ENCODE data around the gene GRB7. TPM values are rescaled to one million over a fixed set of nuclear protein-coding genes. Genes with fewer than 3 reads are reported as not detected.
"Not testable (repeated sequence)": the region's sequence is repeated elsewhere in the genome, so short reads cannot be mapped to it uniquely, and the experiment has no call there.

The GRB7 gene
- total and polyA plus RNA-seq, 10 donors = 0.04 to 1.9 (median 0.51) TPM; not detected in 1

GRCh38 chr17:39709998-39710964 is 27.5 kb upstream of the GRB7 start:
- Histone ChIP-seq H3K27ac (no peak overlapping the region), H3K9me3 (no peaks in the 10 kb centered on the region), H3K4me3 (no peak overlapping the region), H3K4me1 (peaks cover 0 to 10% (median 0%) of the 10 kb centered on the region in 6 donors), H3K27me3 (replicated peaks in 1 of 7) (no peaks in the 10 kb centered on the region), H3K36me3 (peaks cover 0 to 48% (median under 1%) of the 10 kb centered on the region in 6 donors)
- TF ChIP-seq POLR2AphosphoS5 (IDR thresholded peaks at IDR 0.05) (no peak), CTCF (IDR thresholded peaks at IDR 0.05 in 8 of 11, conservative IDR thresholded peaks at IDR 0.05 in 3 of 11) (no peak), POLR2A (IDR thresholded peaks at IDR 0.05) (no peak)
- 88 to 95% (median 93%) methylated on average over 11 to 20 of the region's 20 CpGs for WGBS, 5 donors
- intact Hi-C loops (cut with DNase I; ENCODE audit: low total_unique reads) = no loop called here
- DNase-seq = peak; percentile 56

DNA sequence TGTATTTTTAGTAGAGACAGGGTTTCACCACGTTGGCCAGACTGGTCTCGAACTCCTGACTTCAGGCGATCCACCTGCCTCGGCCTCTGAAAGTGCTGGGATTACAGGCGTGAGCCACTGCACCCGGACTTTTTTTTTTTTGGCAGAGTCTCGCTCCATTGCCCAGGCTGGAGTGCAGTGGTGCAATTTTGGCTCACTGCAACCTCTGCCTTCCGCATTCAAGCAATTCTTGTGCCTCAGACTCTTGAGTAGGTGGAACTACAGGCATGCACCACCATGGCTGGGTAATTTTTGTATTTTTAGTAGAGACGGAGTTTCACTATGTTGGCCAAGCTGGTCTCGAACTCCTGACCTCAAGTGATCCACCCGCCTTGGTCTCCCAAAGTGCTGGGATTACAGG is 26.7 kb upstream of the GRB7 start:
- H3K4me1 ChIP-seq; H3K4me3 ChIP-seq; H3K27me3 ChIP-seq (replicated peaks in 1 of 7); DNase-seq; H3K9me3 ChIP-seq; intact Hi-C loops (cut with DNase I; ENCODE audit: low total_unique reads); H3K27ac ChIP-seq: not testable (repeated sequence)
- WGBS, 5 donors = 85 to 92% (median 91%) methylated on average over 11 of the region's 11 CpGs
- H3K36me3 ChIP-seq = peaks cover 0 to 56% (median 5%) of the 10 kb centered on the region in 6 donors

GRCh38 chr17:39711851-39712250 is 25.9 kb upstream of the GRB7 start:
- intact Hi-C loops (cut with DNase I; ENCODE audit: low total_unique reads) = no loop called here
- H3K4me1 ChIP-seq = peaks cover 0 to 7% (median 0%) of the 10 kb centered on the region in 6 donors
- no peak overlapping the region for H3K4me3 ChIP-seq
- H3K36me3 ChIP-seq = peaks cover 0 to 61% (median 6%) of the 10 kb centered on the region in 6 donors
- no peak overlapping the region for H3K27ac ChIP-seq
- no peaks in the 10 kb centered on the region for H3K27me3 ChIP-seq (replicated peaks in 1 of 7)
- WGBS, 5 donors = 88 to 94% (median 91%) methylated on average over 10 of the region's 10 CpGs
- no peaks in the 10 kb centered on the region for H3K9me3 ChIP-seq
- TF ChIP-seq CTCF (IDR thresholded peaks at IDR 0.05 in 8 of 11, conservative IDR thresholded peaks at IDR 0.05 in 3 of 11) = no peak
- TF ChIP-seq POLR2A (IDR thresholded peaks at IDR 0.05) = no peak
- no peak for TF ChIP-seq POLR2AphosphoS5 (IDR thresholded peaks at IDR 0.05)
- DNase-seq = no peak

- H3K36me3 ChIP-seq = peaks cover 0 to 44% (median 6%) of the 10 kb centered on the region in 6 donors
- intact Hi-C loops (cut with DNase I; ENCODE audit: low total_unique reads) = no loop called here
- no peak overlapping the region for H3K4me3 ChIP-seq
- H3K27ac ChIP-seq = no peak overlapping the region
- no peaks in the 10 kb centered on the region for H3K9me3 ChIP-seq
- TF ChIP-seq POLR2A (IDR thresholded peaks at IDR 0.05) (no peak), POLR2AphosphoS5 (IDR thresholded peaks at IDR 0.05) (no peak), CTCF (IDR thresholded peaks at IDR 0.05 in 8 of 11, conservative IDR thresholded peaks at IDR 0.05 in 3 of 11) (no peak)
- 87 to 100% (median 92%) methylated on average over 4 of the region's 4 CpGs for WGBS, 5 donors
- no peak for DNase-seq
- H3K4me1 ChIP-seq = no peaks in the 10 kb centered on the region
- no peaks in the 10 kb centered on the region for H3K27me3 ChIP-seq (replicated peaks in 1 of 7)
Observed at GRCh38 chr17:39714234-39714633, 23.5 kb upstream of the GRB7 start.

Measured in spleen (tissue), 11 donors.